NCI-H460 (cell line): ENCODE results near the gene BUB1B. TPM values are rescaled to one million over a fixed set of nuclear protein-coding genes. Genes with fewer than 3 reads are reported as not detected.

Experiments used
- DNase-seq: peaks from one replicate; pipeline ENCODE4 v3.0.0-alpha.2; 2016; ENCODE audit warnings: low read depth; ENCODE audit errors: extremely low read depth
- total RNA-seq: library from RNA; depleted of rRNA; stranded (reverse); fragments of >200 nt; shearing (Covaris generic); gene quantifications from 2 replicates; pipeline ENCODE4 v1.2.3, GENCODE V29; 2014

The BUB1B gene
- total RNA-seq, 1 experiment from 2014 or later = 45.7 TPM

DNA sequence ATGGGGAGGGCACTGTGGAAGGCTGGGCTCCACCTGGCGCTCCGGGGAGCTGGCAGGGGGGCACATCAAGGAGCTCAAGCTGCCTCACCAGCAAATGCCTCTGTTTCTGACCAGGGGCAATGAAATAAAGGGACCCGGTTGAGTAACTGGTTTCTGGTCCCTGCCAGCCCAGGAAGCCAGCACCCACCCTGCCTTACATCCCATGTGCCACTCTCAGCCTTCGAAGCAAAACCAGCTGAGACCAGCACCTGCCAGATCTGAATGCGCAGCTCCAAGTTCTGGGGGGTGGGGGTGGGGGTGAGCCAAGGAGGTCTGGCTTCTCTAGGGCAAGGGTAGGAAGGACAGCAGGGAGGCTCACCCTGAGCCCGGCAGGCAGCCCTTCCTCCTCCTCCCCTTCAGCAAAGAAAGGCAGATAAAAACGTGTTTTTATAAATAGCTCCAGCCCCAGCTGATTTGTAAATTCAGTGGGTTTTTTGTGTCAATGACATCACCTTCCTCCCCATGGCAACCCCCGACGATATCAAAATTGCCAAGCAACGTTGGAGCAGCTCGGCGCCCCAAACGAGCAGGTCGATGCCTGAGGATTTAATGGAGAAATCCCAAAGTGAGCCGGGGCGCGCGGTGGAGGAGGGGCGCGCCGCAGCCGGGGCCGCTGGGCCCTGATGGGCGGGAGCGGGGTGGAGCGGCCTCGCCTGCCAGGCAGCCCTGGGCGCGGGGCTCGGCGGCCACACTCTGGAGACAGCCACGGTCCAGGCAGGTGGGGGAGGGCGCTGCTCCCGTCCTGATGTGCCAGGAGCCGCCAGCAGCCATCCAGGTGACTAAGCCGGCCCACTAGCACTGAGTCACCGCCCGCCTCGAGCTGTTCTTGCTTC is 77.9 kb downstream of the BUB1B start, which contains the start of gene PAK6:
Gene PAK6 (plus strand): TSS at position 532 of the 872 bp plus-strand sequence. CDS start 25,723 bp downstream, outside the sequence.
- DNase-seq = peak; percentile 15

DNA sequence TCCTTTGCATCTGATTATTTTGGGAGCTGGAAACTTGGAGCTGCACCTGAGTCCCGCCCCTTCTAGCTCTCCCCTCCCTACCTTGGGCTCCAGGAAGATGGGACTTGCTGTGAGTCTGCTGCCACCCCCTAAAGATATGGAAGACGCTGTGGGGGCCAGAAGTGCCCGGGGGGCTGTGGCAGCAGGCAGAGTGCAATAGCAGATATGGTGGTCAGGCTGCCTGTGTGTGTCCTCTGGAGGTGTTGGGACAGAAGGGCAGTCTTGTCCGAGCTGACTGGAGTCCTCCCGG is 78.5 kb downstream of the BUB1B start:
- no peak for DNase-seq

DNA sequence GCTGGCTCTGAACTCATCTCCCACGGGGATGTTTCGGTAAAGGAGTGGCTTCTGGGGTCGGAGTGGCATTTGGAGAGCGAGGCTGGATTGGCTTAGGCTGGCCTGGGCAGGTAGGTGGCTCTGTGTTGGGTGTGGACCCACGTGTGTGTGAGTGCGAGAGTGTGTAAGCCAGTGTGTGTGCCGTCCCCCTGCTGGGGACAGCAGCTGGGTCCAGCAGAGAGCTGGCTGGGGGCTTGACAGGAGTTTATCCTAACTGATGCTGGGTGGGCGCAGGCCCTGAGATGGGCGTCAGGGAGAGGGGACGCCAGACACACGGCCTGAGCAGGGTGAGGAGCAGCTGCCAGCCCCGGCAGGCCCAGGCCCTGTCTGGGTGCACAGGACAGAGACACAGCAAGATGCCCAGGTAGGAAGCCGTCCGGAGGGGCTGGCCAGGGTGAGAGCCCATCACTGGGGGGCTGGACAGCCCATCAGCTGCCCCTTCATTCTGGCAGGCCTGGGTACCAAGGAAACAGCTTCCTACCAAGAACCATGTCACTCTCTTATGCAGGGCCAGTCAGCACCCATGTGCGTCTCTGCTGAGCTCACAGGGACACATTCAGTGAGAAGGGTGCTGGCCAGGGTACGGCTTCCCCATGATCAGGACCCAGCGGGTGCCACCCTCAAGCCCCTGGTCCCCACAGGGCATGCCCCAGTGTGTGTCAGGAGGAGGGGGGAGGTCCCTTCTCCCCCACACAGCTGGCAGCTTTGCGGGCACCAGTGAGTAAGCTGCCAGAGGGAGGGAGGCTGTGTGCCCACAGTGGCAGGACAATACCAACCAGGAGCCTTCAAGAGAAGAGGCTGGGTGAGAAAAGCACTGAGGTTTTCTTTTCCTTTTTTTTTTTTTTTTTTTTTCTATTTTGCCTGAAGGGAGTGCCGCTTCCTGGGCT is 79.1 kb downstream of the BUB1B start:
- DNase-seq = no peak

DNA sequence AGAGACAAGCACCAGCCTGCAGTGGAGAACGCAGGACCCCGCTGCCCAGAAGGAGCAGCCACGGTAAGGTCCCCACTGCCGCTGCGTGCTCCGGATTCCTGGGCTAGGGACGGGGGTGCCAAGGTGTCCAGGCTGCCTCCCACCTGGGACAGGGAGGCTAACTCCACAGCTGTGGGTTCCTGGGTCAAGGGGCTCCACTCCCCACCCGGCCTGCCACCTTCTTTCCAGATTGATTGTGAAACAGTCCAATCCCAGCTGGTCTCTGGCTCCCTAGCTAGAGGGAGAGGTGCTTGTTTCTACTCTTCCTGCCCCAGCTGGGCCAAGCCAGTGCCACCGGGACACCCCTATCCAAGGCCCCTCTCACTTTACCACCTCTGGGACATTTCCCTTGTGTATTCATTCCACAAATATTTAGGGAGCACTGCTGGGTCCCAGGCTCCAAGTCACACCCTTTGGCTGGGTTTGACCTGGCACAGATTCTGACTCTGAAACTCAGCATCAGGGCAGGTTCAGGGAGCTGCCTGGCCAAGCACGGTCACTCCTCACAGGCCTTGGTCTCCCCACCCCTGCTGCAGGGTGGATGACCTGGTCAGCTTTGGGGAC is 79.9 kb downstream of the BUB1B start:
- DNase-seq = no peak

DNA sequence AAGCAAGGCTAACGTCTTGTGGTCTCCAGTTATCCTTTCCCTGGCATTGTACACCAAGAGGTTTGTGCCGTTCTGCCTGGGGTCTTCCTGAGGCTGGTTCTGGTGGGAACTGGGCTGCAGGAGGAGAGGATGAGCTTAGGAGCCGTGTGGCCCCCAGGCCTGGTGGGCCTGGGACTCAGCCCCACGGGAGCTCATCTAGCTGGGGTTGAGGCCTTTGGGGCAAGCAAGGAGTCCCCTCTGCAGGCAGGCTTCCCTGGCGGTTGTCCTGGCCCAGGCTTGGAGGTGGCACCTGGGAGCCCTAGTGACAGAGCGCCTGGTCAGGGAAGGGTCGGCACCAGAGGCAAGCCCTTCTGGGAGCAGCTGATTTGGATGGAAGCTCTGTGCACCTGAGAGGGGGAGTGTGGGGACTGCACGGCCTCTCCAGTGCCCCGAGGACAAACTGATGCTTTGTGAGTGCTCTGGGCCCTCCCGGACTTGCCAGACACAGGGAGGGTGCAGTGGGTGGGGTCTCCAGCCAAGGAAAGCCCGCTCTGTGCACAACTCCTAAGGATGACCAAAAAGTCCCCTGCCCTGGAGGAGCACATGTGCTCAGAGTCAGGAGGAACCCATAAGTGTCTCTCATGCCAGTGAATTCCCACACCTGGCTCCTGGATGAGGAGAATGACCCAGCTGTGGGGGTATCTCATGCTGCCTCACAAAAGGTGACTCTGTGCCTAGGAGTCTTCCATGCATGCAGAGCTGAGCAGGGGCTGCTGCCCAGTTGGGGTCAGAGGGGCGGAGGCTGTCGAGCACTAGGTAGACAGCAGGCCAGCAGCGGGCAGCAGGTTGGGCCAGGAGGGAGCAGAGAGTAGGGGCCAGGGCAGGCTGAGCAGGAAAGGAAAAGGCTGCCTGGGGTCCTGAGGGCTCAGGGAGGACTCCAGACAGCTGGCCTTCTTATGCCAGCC is 80.7 kb downstream of the BUB1B start:
- DNase-seq = no peak

DNA sequence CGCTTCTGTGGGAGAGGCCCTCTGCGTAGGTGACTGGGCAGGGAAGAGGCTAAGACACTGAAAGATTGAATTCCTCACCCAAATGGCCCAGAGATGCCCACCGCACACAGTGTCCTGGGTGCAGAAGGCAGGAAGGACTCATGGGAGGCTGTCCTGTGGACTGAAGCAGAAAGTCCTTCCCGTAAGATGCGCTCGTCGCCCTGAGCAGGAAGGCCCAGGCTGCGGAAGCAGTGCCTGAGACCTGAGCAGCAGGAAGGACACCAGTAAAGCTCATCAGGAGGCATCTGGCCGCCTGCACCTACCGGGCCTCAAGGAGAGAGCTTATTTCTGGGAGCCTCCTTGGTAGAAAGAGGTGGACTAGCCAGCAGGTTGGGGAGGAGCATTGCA is 81.3 kb downstream of the BUB1B start:
- DNase-seq = no peak

- DNase-seq = no peak
Measured at GRCh38 chr15:40242601-40243000, 81.7 kb downstream of the BUB1B start.

- no peak for DNase-seq
Measured at GRCh38 chr15:40243126-40243810, 82.4 kb downstream of the BUB1B start.

DNA sequence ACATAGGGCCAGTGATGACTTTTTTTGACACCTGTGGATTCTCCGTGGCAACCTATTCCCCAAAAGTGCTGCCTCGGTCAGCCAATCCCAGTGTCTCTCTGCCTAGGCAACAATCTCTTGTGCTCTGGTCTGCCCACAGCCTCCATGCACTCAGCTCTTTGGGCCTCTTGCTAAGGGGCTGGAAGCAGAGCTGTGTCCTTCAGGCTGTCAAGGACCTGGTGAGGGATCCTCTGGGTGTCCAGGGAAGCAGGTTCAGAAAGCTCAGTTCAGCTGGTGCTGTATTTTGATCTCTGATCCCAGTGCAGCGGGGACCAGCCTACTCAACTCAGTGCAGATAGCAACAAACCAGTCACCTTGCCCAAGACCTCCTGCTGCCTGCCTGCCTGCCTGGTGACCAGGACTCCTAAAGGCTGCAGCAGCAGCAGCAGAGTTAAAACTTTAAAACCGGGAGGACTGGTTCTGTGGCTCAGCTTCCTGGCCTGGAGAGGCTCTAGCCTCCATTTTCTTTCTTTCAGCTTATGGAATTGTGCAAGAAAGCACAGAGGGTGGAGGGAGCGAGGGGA is 84.2 kb downstream of the BUB1B start:
- no peak for DNase-seq

GRCh38 chr15:40245666-40246450 is 85.0 kb downstream of the BUB1B start:
- no peak for DNase-seq

GRCh38 chr15:40246496-40247280 is 85.8 kb downstream of the BUB1B start:
- DNase-seq = no peak

DNA sequence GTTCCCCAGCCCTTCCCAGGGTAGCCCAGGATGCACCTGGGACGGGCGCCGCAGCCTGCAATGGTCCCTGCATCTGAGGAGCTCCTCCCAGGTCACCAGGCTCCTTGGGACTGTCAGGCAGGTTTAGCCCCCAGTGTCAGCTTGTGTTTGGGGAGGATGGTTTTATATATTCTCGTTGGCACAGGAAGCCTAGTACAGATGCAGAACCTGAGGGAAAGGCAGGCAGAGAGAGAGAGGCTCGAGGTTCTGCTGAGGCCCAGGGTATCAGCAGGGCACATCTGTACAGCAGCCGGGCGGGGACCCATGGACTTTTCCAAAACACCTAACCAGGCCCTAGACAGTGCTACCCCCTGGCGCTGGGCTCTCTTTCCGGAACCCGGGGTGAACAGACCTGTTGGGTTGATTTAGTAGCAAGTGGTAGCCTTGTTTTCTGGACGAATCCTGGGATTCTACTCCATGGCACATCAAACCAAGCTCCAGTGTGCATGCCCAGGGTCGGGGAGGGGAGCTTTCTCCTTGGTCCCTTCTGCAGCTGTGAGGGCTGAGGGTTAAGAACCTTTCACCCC is 86.6 kb downstream of the BUB1B start:
- no peak for DNase-seq

GRCh38 chr15:40248006-40248783 is 87.3 kb downstream of the BUB1B start:
- DNase-seq = no peak

DNA sequence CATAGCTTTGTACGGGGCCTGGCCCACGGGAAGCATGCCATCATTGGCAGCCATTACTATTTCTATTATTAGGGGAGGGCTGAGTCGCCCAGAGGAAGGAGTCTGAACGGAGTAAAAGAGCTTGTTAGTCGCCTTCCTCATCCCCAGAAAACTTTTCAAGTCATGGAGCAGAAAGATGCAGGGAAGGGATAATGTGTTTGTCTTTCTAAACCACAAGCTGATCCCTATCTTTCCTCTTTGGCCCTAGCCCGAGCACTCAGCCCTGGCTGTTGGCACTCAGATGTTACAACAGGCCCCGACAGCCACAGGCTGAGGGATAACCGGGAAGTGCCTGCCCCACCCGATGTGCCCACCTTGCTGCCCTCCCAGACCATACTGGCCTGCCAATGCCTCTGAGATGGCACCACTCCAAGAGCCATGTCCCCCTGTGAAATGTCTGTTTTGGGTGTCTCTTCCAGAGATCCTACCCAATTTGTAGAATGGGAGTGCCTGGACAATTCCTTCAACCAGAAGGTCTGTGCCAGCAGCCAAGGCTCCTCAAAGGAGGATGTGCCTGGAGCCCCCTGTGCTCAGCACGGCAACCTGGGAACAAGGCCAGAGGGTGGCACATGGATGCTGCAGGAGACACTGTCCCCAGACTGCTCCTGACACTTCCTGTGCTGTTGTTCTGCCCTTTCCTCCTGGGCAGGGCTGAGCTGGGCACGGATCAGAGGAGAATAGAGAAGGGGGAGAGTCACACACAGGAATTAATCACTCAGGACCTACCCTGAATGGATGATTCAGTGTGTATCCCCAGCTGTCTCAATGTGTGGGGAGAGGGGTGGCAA is 88.8 kb downstream of the BUB1B start:
- DNase-seq = no peak

GRCh38 chr15:40250304-40250656 is 89.4 kb downstream of the BUB1B start:
- DNase-seq = no peak
